ENCODE data around the gene PROCR. TPM values are rescaled to one million over a fixed set of nuclear protein-coding genes. Genes with fewer than 3 reads are reported as not detected.

The PROCR gene
- total and polyA plus RNA-seq, 4 donors: 3.7 to 7.6 (median 6.0) TPM

- Histone ChIP-seq H3K27ac (ENCODE audit: low read depth in 1 of 2, low read length in 2 of 2) (peak overlapping the region; percentile 27 to 46), H3K27me3 (ENCODE audit: control insufficient read depth in 4 of 4, insufficient read depth in 4 of 4, low read length in 3 of 4) (no peaks in the 10 kb centered on the region), H3K4me1 (ENCODE audit: control insufficient read depth in 4 of 4, insufficient read depth in 4 of 4, low read length in 3 of 4) (peaks cover 2 to 28% (median 23%) of the 10 kb centered on the region in 4 donors), H3K4me3 (ENCODE audit: low read depth in 1 of 3, low read length in 3 of 3) (no peak overlapping the region), H3K36me3 (ENCODE audit: control insufficient read depth in 4 of 4, insufficient read depth in 3 of 4, low read depth in 1 of 4, low read length in 3 of 4) (peaks cover 0 to 24% (median 16%) of the 10 kb centered on the region in 4 donors), H3K9me3 (ENCODE audit: control insufficient read depth in 4 of 4, low read length in 3 of 4) (no peaks in the 10 kb centered on the region), H3K9ac (ENCODE audit: low read depth in 1 of 2, low read length in 2 of 2) (no peak overlapping the region)
- TF ChIP-seq FOXA1 (IDR thresholded peaks at IDR 0.05) (no peak), SP1 (IDR thresholded peaks at IDR 0.05) (no peak), RXRA (IDR thresholded peaks at IDR 0.05) (peak in 1 of 2 donors; percentile 21), REST (IDR thresholded peaks at IDR 0.05) (no peak), CTCF (IDR thresholded peaks at IDR 0.05; ENCODE audit: low read depth, low read length, missing input control) (peak; percentile 78), GABPA (IDR thresholded peaks at IDR 0.05 in 1 of 2, conservative IDR thresholded peaks at IDR 0.05 in 1 of 2) (no peak), HNF4G (IDR thresholded peaks at IDR 0.05) (no peak), TAF1 (conservative IDR thresholded peaks at IDR 0.05) (no peak), EGR1 (IDR thresholded peaks at IDR 0.05; ENCODE audit: low read depth in 2 of 2) (no peak), ZBTB33 (IDR thresholded peaks at IDR 0.05) (no peak), JUND (IDR thresholded peaks at IDR 0.05) (no peak), FOXA2 (IDR thresholded peaks at IDR 0.05) (no peak), ATF3 (IDR thresholded peaks at IDR 0.05) (no peak), HNF4A (conservative IDR thresholded peaks at IDR 0.05) (peak in 1 of 2 donors; percentile 6), RAD21 (IDR thresholded peaks at IDR 0.05) (peak; percentile 92 to 99), NR2F2 (IDR thresholded peaks at IDR 0.05) (peak; percentile 23), YY1 (IDR thresholded peaks at IDR 0.05) (no peak)
- TF ChIP-seq, protein P1, sequence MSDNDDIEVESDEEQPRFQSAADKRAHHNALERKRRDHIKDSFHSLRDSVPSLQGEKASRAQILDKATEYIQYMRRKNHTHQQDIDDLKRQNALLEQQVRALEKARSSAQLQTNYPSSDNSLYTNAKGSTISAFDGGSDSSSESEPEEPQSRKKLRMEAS (IDR thresholded peaks at IDR 0.05): no peak
- 40% methylated on average over 2 of the region's 2 CpGs for WGBS
- no peak for DNase-seq (ENCODE audit: low spot score)
Observed at GRCh38 chr20:35145141-35145564, 26.7 kb upstream of the PROCR start.

All from liver (tissue), 9 donors.